Measurements from ENCODE around the gene SUPT7L. TPM values are rescaled to one million over a fixed set of nuclear protein-coding genes. Genes with fewer than 3 reads are reported as not detected.
A peak's percentile ranks its signal among the peaks of the same experiment; 100 is the strongest.

Gene SUPT7L
- total and polyA plus RNA-seq, 2 of the 13 experiments (the other 11 are each of a cell fraction or from before 2014, with no cell fraction given), result 32.9 to 77.5 TPM

- 0 out of 2 replicates have a peak, but pooled peaks have one; percentile 27 for TF ChIP-seq FOXO1 (CRISPR knock-in tag; IDR thresholded peaks at IDR 0.05)
- TF ChIP-seq ELF1 (CRISPR knock-in tag; IDR thresholded peaks at IDR 0.05), result no peak; the same call in 1 of the 2 replicates
- no peak for TF ChIP-seq MED8 (CRISPR knock-in tag; IDR thresholded peaks at IDR 0.05; ENCODE audit: insufficient replicate concordance)
- TF ChIP-seq HOXA9 (CRISPR knock-in tag; IDR thresholded peaks at IDR 0.05; ENCODE audit: borderline replicate concordance), result no peak
- 0 out of 2 replicates have a peak, but pooled peaks have one; percentile 55 for TF ChIP-seq HBP1 (CRISPR knock-in tag; IDR thresholded peaks at IDR 0.05; ENCODE audit: low read depth)
- TF ChIP-seq, protein P1, sequence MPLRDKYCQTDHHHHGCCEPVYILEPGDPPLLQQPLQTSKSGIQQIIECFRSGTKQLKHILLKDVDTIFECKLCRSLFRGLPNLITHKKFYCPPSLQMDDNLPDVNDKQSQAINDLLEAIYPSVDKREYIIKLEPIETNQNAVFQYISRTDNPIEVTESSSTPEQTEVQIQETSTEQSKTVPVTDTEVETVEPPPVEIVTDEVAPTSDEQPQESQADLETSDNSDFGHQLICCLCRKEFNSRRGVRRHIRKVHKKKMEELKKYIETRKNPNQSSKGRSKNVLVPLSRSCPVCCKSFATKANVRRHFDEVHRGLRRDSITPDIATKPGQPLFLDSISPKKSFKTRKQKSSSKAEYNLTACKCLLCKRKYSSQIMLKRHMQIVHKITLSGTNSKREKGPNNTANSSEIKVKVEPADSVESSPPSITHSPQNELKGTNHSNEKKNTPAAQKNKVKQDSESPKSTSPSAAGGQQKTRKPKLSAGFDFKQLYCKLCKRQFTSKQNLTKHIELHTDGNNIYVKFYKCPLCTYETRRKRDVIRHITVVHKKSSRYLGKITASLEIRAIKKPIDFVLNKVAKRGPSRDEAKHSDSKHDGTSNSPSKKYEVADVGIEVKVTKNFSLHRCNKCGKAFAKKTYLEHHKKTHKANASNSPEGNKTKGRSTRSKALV (CRISPR knock-in tag; IDR thresholded peaks at IDR 0.05), result no peak
- TF ChIP-seq HOXA7 (CRISPR knock-in tag; IDR thresholded peaks at IDR 0.05), result no peak
- no peak for TF ChIP-seq ZNF549 (CRISPR knock-in tag; IDR thresholded peaks at IDR 0.05)
- no peak for TF ChIP-seq TP53 (CRISPR knock-in tag; conservative IDR thresholded peaks at IDR 0.05)
- no peak for TF ChIP-seq HOXD1 (CRISPR knock-in tag; IDR thresholded peaks at IDR 0.05)
- TF ChIP-seq SP2 (CRISPR knock-in tag; IDR thresholded peaks at IDR 0.05), result no peak
- TF ChIP-seq ATRX (CRISPR knock-in tag; IDR thresholded peaks at IDR 0.05; ENCODE audit: borderline replicate concordance), result no peak
- peak; percentile 63; the same call in 1 of the 2 replicates for TF ChIP-seq ARNT2 (CRISPR knock-in tag; IDR thresholded peaks at IDR 0.05; ENCODE audit: low read depth)
- no peak for TF ChIP-seq JUND (CRISPR knock-in tag; IDR thresholded peaks at IDR 0.05)
- no peak for TF ChIP-seq ZNF441 (CRISPR knock-in tag; IDR thresholded peaks at IDR 0.05; ENCODE audit: borderline replicate concordance)
- TF ChIP-seq, protein P2, sequence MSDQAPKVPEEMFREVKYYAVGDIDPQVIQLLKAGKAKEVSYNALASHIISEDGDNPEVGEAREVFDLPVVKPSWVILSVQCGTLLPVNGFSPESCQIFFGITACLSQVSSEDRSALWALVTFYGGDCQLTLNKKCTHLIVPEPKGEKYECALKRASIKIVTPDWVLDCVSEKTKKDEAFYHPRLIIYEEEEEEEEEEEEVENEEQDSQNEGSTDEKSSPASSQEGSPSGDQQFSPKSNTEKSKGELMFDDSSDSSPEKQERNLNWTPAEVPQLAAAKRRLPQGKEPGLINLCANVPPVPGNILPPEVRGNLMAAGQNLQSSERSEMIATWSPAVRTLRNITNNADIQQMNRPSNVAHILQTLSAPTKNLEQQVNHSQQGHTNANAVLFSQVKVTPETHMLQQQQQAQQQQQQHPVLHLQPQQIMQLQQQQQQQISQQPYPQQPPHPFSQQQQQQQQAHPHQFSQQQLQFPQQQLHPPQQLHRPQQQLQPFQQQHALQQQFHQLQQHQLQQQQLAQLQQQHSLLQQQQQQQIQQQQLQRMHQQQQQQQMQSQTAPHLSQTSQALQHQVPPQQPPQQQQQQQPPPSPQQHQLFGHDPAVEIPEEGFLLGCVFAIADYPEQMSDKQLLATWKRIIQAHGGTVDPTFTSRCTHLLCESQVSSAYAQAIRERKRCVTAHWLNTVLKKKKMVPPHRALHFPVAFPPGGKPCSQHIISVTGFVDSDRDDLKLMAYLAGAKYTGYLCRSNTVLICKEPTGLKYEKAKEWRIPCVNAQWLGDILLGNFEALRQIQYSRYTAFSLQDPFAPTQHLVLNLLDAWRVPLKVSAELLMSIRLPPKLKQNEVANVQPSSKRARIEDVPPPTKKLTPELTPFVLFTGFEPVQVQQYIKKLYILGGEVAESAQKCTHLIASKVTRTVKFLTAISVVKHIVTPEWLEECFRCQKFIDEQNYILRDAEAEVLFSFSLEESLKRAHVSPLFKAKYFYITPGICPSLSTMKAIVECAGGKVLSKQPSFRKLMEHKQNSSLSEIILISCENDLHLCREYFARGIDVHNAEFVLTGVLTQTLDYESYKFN (CRISPR knock-in tag; conservative IDR thresholded peaks at IDR 0.05), result no peak
- TF ChIP-seq CBFB (CRISPR knock-in tag; IDR thresholded peaks at IDR 0.05), result no peak
- no peak for TF ChIP-seq TCF7 (IDR thresholded peaks at IDR 0.05; ENCODE audit: low read depth)
- no peak for TF ChIP-seq ZFX (CRISPR knock-in tag; IDR thresholded peaks at IDR 0.05; ENCODE audit: low read depth)
- no peak for TF ChIP-seq ZNF256 (CRISPR knock-in tag; conservative IDR thresholded peaks at IDR 0.05)
- no peak for TF ChIP-seq ZNF713 (CRISPR knock-in tag; IDR thresholded peaks at IDR 0.05)
- TF ChIP-seq JUN (CRISPR knock-in tag; IDR thresholded peaks at IDR 0.05), result no peak
- TF ChIP-seq, protein P3, sequence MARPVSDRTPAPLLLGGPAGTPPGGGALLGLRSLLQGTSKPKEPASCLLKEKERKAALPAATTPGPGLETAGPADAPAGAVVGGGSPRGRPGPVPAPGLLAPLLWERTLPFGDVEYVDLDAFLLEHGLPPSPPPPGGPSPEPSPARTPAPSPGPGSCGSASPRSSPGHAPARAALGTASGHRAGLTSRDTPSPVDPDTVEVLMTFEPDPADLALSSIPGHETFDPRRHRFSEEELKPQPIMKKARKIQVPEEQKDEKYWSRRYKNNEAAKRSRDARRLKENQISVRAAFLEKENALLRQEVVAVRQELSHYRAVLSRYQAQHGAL (CRISPR knock-in tag; IDR thresholded peaks at IDR 0.05; ENCODE audit: not compliant biosample characterization), result no peak
Observed at GRCh38 chr2:27683390-27684071, 20.1 kb upstream of the SUPT7L start (continued).
